C1 segment of cervical spinal cord (tissue), 14 donors: ENCODE data around the gene FAM124A.

Experiments
- DNase-seq, 14 donors: peaks; one replicate each; lab custom pipeline; 2025; lab: John Stamatoyannopoulos, UW

The FAM124A gene

DNA sequence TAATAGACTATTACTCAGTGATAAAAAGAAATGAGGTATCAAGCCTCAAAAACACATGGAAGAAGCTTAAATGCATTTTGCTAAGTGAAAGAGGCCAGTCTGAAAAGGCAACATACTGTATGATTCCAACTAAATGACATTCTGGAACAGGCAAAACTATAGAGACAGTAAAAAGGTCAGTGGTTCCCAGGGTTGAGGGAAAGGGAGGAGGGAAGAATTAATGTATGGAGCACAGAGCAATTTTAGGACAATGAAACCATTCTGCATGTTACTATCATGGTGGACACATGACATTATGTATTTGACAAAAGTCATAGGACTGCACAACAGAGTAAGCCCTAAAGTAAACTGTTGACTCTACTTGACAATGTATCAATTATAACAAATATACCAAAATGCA lies 111.6 kb downstream of the FAM124A start:
- DNase-seq: no peak
